Kasumi-1 (cell line): ENCODE results near the gene HERC5.

Source experiments
- DNase-seq, 2 experiments: peaks; one replicate each; lab custom pipeline; 2025; lab: John Stamatoyannopoulos, UW

HERC5 gene

DNA sequence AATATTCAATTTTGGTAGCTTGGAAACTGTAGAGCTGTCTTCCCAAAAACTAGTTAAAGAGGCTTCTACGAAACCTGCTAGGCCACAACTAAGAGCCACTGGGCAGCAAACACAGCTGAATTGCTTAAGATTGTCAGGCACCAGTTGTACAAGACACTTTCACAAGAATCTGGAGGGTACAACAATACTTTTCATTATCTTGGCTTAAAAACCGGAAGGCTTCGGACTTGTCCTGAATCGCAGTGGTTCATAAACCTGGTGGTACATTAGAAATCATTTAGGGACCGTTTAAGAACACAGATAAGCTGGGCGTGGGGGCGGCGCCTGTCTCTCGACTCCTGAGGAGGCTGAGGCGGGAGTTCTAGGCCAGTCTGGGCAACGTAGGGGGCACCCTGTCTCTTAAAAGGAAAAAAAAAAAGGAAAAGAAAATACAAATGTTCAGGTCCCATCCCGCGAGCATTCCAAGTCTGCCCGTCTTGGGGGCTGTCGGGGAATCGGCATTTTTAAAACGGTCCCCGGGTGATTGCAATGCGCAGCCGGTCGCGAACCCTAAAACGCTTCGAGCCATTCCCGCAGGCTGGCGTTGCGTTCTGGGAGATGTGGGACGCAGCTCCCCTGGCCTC, 65.9 kb downstream of the HERC5 start:
- DNase-seq, result peak; percentile 42 to 62

- peak; percentile 81 to 89 for DNase-seq
Measured at GRCh38 chr4:88523325-88524129, 66.6 kb downstream of the HERC5 start, which contains the start of gene PYURF. PYURF (minus strand) TSS chr4:88523776; CDS start chr4:88523700, 76 bp downstream.

- DNase-seq, result no peak
Measured at GRCh38 chr4:88524171-88524570, 67.3 kb downstream of the HERC5 start.

DNA sequence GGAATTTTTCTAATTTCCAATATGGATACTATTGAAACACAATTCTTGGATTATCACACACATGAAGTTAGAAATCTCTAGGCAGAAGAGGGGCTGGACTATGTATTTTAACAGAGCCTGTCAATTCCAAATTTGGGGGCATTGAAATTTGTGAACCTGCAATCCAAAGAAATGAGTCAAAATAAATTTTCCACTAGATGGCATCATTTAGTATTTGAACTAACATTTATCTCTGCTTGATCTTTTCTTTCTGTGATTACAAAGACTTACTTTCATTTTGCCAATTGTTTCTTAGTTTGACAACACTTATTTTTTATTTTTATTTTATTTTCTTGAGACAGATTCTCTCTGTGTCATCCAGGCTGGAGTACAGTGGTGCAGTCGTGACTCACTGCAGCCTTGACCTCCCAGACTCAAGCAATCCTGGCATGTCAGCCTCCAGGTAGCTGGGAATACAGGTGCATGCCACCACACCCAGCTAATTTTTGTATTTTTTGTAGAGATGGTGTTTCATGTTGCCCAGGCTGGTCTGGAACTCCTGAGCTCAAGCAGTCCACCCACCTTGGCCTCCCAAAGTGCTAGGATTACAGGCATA, 69.4 kb downstream of the HERC5 start:
- peak; percentile 42 to 65 for DNase-seq

DNA sequence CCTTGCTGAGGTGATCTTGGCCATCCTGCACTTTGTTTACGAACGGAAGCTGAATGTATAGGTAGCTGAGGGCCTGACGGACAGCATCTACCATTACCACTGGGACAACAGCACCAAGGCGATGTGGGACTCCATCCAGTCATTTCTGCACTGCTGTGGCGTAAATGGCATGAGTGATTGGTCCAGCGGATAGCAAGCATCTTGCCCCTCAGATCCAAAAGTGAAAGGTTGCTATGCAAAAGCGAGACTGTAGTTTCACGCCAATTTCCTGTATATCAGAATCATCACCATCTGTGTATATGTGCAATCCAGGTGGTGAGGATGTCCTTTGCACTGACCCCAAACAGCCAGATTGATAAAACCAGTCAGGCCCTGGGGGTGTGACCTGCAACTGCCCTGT, 70.9 kb downstream of the HERC5 start:
- DNase-seq, result no peak

- DNase-seq, result no peak
Measured at GRCh38 chr4:88528861-88529260, 71.9 kb downstream of the HERC5 start.

GRCh38 chr4:88531549-88531948, 74.6 kb downstream of the HERC5 start:
- DNase-seq, result no peak

GRCh38 chr4:88533088-88533790, 76.3 kb downstream of the HERC5 start:
- DNase-seq, result no peak

DNA sequence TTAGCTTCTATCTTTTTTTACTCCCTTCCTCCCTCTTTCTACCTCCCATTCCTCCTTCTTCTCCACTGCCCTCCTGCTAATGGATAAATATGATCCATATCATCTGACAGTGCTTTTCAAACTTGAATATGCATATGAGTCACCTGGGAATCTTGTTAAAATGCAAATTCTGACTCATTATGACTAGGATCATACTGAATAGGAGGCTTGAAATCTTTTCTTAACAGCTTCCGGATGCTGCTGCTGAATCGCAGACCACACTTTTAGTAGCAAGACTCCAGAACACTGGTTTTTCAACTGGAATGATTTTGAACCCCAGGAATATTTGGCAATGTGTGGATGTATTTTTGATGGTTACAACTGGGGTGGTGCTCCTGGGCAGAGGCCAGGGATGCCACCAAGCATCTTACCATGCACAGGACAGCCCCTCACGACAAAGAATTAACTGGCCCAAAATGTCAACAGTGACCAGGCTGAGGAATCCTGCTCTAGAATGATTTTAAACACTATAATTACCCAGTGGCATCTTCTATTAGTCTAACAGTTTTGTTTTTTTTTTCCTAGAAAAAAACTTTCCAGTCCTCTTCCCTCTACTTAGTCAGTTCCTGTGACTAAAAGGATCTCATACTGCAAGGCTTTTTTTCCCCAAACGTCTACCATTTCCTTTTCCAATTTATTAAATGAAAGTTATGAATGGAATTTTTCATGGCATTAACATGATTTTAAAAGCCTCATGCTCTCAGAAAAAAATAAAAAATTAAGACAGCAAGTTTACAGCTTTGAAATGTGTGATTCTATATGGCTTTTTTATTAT, 77.2 kb downstream of the HERC5 start:
- DNase-seq, result no peak

DNA sequence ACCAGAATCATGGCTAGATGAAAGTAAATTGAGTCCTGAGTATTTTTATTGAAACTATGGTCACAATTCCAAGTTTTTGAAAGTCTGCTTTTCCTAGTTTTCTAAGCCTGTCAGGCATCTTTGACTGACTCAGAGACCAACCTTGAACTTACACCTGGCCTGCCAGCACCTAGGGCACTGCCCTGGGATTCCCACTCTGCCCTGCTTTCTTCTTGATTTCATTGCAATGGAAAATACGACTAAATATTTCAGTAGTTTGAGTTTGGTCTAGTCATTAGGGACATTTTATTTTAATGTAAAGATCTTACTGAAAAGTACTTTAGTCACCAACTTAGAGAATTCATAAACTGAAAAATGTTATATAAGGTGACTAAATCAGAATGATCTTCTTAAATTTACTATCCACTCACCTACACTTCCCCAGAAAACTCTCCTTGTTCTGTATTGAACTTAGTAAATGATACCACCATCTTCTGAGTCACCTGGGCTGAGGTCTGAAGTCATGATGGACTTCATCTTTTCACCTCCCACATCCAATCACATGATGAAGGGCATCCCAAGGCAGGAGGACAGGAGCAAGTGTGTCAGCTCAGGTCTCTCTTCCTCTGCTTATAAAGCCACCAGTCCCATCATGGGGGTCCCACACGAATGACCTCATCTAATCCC, 78.3 kb downstream of the HERC5 start:
- DNase-seq, result no peak

- no peak for DNase-seq
Measured at GRCh38 chr4:88537709-88538108, 80.8 kb downstream of the HERC5 start.

DNA sequence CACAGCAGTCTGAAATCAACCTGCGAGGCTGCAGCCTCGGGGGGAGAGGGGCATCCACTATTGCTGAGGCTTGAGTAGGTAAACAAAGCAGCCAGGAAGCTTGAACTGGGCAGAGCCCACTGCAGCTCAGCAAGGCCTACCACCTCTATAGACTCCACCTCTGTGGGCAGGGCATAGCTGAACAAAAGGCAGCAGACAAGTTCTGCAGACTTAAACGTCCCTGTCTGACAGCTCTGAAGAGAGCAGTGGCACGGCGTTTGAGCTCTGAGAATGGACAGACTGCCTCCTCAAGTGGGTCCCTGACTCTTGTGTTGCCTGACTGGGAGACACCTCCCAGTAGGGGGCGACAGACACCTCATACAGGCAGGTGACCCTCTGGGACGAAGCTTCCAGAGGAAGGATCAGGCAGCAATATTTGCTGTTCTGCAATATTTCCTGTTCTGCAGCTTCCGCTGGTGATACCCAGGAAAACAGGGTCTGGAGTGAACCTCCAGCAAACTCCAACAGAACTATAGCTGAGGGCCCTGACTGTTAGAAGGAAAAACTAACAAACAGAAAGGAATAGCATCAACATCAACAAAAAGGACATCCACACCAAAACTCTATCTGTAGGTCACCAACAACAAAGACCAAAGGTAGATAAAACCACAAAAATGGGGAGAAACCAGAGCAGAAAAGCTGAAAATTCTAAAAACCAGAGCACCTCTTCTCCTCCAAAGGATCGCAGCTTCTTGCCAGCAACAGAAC, 82.6 kb downstream of the HERC5 start:
- DNase-seq, result peak; percentile 30 to 38

DNA sequence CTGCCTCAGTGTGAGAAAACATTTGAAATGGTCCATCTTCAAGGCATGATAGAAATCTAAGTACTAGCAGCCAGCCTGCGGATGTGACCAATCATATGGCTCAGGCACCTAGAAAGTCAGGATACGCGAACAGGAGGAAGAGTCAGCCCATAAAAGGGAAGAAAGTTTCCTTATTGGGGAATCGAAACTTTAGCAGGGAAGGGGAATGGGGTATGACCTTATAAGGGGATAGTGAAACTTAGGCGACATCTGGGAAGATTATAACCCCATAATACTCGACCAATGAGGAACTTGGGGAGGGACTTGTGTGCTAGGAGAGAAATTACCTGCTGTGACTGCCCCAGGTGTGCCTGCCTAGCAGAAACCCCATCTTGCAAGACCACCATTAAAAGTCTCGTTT, 92.9 kb downstream of the HERC5 start:
- DNase-seq, result no peak
